HG03135 (cell line): ENCODE data around the gene CHSY1.

ENCODE experiments used
- ATAC-seq: cut with Tn5 transposase; IDR thresholded peaks from one replicate; pipeline ENCODE4 v1.9.1; 2021; ENCODE audit warnings: mild to moderate bottlenecking, moderate library complexity; ENCODE audit not compliant: unreplicated experiment

The CHSY1 gene

GRCh38 chr15:101173233-101174119 lies 78.4 kb downstream of the CHSY1 start:
- ATAC-seq, result no peak

- no peak for ATAC-seq
Observed at GRCh38 chr15:101172501-101173071, 79.3 kb downstream of the CHSY1 start.

GRCh38 chr15:101171954-101172353 lies 79.9 kb downstream of the CHSY1 start:
- ATAC-seq, result no peak

DNA sequence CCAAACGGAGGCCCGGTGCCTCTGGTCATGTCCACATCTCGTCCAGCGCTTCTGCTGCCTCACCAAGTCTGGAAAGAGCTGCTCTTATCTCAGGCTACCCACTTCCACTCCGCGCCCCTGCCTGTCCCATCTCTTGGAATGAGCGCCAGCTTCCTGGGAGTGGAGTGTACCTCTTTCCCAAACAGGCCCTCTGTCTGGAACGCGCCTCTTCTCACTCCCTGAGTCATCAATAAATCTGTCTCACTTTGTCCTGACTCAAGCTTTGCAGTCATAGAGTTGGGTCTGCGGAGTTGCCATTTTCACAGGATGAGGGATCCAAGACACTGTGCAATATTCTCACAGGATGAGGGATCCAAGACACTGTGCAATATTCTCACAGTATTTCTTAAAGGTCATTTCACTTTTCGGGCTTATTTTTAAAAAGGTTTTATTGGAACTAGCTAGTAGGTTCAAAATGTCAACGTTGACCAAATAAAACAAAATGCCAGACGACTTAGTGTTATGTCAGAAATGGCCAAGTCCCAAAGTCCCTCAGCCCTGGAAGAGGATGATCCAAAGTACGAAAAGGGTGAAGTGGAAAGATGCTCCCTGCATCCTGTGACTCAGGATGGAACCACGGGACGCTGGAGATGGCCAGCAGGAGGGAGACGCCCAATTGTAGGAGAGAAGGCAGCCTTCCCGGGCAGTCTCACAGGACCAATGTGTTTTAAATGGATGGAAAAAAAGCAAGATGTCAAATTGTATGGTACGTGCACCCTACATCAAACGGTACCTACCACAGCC lies 81.1 kb downstream of the CHSY1 start:
- no peak for ATAC-seq

- no peak for ATAC-seq
Observed at GRCh38 chr15:101169495-101170071, 82.3 kb downstream of the CHSY1 start.

GRCh38 chr15:101168898-101169494 lies 82.9 kb downstream of the CHSY1 start:
- ATAC-seq, result no peak

GRCh38 chr15:101168463-101168824 lies 83.4 kb downstream of the CHSY1 start:
- ATAC-seq, result no peak

DNA sequence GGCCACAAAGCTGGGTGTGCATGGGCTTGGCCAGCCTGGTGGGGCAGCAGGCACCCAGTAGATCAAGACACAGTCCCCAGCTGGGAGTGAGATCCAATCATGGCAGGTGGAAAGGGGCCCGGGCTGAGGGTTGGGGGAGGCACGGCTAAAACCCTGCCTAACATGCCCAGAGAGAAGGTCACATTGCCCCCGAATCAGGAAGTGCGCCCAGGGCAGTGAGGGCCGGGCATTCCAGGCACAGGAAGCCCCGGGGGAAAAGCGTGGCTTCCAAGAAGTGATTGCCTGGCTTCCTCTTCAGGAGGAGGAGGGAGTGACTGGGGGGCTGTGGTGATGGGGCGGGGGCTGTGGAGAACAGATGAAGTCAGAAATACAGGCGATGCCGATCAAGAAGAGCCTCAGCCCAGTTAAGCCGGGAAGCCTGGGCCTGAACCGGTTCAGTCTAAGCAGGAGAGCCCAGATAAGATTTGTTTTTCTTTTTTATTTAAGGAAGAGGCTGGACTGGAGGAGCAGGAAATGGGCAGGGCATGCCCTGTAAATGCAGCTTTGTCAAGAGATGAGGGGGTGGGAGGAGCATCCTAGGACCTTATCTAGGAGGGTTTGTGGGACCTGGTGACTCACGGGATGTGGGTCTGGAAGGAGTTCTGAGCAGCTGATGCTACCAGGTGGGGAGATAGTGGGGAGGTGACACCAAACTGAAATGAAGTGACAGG lies 83.9 kb downstream of the CHSY1 start:
- no peak for ATAC-seq

DNA sequence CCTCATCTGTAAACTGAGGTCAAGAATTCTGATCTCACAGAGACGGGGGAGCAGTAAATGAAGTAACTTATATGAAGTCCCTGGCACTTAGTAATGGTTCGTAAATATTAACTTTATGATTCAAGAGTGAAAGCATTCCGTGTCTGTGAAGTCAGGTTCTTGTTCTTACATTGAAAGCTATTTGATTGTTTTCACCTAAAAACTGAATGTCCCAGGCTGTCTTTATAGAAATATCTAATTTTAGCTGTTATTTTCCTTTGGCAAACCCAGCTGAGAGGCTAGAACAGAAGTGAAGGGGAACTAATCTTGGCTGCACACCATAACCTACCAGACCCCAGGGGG lies 84.5 kb downstream of the CHSY1 start:
- ATAC-seq, result no peak

DNA sequence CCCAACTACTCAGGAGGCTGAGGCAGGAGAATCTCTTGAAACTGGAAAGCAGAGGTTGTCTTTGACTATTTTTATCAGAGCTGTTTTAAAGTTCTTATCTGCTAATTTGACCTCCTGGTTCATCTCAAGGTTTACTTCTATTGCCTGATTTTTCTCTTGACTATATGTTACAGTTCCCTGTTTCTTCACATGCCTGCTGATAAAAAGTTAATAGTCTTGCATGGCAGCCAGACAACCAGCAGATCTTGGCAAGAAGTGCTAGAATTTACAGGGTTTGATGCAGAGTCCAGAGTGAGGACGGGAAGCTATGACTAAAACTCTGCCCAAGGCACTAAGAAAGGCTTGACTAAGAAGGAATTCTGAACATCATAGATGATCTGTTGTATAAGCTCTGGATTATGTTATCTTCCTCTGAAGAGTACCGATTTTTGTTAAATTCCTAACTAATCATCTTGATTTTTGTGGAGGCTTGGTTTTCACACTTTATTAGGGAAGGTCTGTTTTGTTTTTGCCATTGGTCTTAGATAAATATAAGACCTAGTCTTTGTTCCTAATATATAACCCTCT lies 85.9 kb downstream of the CHSY1 start:
- no peak for ATAC-seq

- ATAC-seq, result no peak
Observed at GRCh38 chr15:101162701-101163483, 89.0 kb downstream of the CHSY1 start.

DNA sequence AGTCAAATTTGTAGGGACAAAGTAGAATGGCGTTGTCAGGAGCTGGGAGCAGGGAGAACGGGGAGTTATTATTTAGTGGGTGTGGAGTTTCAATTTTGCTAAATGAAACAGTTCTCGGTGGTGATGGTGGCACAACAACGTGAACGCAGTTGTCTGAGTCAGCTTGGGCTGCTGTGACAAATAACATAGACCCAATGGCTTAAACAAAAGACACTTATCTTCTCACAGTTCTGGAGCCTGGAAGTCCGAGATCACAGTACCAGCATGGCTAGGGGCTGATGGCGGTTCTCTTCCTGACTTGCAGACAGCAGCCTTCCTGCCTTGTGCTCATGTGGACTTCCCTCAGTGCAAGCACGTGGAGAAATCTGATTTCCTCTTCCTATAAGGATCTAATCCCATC lies 90.2 kb downstream of the CHSY1 start:
- ATAC-seq, result no peak

GRCh38 chr15:101159936-101160815 lies 91.7 kb downstream of the CHSY1 start:
- ATAC-seq, result no peak

- no peak for ATAC-seq
Observed at GRCh38 chr15:101159096-101159935, 92.5 kb downstream of the CHSY1 start.

DNA sequence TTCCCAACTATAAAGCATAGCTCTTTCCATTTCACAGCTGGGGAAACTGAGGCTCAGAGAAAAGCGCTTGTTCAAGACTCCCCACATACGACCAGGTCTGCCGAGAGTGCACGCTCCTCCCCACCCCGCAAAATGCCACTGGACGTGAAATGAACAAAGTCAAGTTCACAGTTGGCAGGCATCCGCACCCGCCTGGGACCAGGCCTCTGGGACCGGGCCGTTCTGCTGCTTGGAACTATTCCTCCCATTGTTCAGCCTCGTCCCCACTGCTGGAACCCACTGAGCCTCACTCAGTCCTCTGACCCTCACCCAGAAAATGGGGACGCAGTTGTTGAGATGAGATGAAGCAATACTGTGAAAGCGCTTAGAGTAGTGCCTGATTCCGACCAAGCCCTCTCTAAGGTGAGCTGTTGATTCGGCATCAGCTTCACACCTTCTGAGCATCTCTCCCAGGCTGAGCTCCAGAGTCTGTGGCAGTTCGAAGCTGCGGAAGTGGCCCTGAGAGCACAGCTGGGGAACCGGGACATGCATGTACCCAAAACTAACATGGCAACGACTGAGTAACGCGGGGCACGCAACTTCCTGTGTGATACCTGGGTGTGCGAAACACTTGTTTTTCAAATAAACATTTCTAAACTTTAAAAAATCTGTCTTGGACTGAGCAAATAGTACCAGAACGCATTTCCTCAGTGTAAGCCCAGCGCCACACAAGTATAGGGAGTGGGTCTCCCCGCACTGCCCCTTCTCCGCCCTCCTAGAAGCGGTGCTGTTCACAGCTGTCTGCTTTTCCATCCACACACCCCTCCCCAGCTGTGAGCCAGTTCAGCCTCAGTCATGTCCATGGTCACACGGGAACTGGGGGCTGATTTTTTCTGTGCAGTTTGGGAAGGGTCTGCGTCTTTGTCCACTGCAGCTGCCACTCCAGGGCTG lies 93.4 kb downstream of the CHSY1 start:
- ATAC-seq, result no peak

GRCh38 chr15:101157721-101158120 lies 94.1 kb downstream of the CHSY1 start:
- no peak for ATAC-seq
